IPS DF 6.9 (cell line): ENCODE measurements around the gene LYRM4.

Experiments
- DNase-seq: peaks from one replicate; pipeline ENCODE4 v3.0.0-alpha.2; 2013; ENCODE audit warnings: low read depth, low spot score
- H3K27ac ChIP-seq: one replicate; pipeline ENCODE4 v1.5.1; 2013; ENCODE audit warnings: low read length, control low read depth
- H3K27me3 ChIP-seq: 2 replicates; pipeline ENCODE4 v1.6.1; 2013; ENCODE audit warnings: mild to moderate bottlenecking, low read length; ENCODE audit not compliant: control insufficient read depth, insufficient read depth
- H3K36me3 ChIP-seq: 2 replicates; pipeline ENCODE4 v1.6.1; 2013; ENCODE audit warnings: low read length; ENCODE audit not compliant: control insufficient read depth, insufficient read depth
- H3K4me1 ChIP-seq: 2 replicates; pipeline ENCODE4 v1.6.1; 2013; ENCODE audit warnings: low read length; ENCODE audit not compliant: control insufficient read depth, insufficient read depth
- H3K4me3 ChIP-seq: 2 replicates; pipeline ENCODE4 v1.5.1; 2013; ENCODE audit warnings: mild to moderate bottlenecking, low read length
- H3K9me3 ChIP-seq: 2 replicates; pipeline ENCODE4 v1.6.1; 2013; ENCODE audit warnings: low read length, inconsistent platforms; ENCODE audit not compliant: control insufficient read depth, insufficient read depth
- WGBS: extraction: QIAGEN DNeasy Blood & Tissue Kit; methylation state at CpG from one replicate; pipeline ENCODE4 v1.1.7; 2013; ENCODE audit warnings: mixed read lengths, missing lambda C conversion rate; ENCODE audit not compliant: insufficient read length, insufficient coverage; 5-methylcytosine and 5-hydroxymethylcytosine counted together

LYRM4 gene

DNA sequence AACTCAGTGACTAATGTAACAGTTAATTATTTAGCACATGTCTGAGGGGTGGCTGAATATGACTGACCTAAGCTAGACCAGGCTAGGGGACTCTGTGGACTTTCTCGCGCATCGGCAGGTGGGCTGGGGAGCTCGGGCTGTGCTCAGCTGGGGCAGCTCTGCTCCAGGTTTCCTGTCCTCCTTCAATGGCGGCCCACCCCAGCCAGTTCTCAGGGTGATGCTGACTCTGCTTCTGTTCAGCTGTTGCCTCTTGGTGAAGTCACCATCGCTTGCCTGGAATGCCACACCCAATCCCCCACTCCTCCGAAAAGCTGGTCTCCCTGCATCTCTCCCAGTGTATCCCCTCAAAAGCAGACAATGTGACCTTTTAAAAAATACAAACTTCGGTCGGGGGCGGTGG is 155.6 kb downstream of the LYRM4 start:
- Histone ChIP-seq H3K27ac (no peak overlapping the region), H3K4me1 (no peaks in the 10 kb centered on the region), H3K9me3 (no peaks in the 10 kb centered on the region), H3K4me3 (no peak overlapping the region), H3K36me3 (no peaks in the 10 kb centered on the region), H3K27me3 (no peaks in the 10 kb centered on the region)
- no CpG with 5 or more reads among the region's 10 CpGs for WGBS
- DNase-seq: no peak

- Histone ChIP-seq H3K27me3 (no peaks in the 10 kb centered on the region), H3K4me3 (no peak overlapping the region), H3K4me1 (no peaks in the 10 kb centered on the region), H3K9me3 (no peaks in the 10 kb centered on the region), H3K27ac (no peak overlapping the region), H3K36me3 (no peaks in the 10 kb centered on the region)
- DNase-seq: no peak
- WGBS: no CpG with 5 or more reads among the region's 6 CpGs
Measured at GRCh38 chr6:5104667-5105066, 156.1 kb downstream of the LYRM4 start.

- Histone ChIP-seq H3K27me3 (no peaks in the 10 kb centered on the region), H3K4me1 (no peaks in the 10 kb centered on the region), H3K36me3 (no peaks in the 10 kb centered on the region), H3K27ac (no peak overlapping the region), H3K4me3 (no peak overlapping the region), H3K9me3 (no peaks in the 10 kb centered on the region)
- no CpG with 5 or more reads among the region's 8 CpGs for WGBS
- no peak for DNase-seq
Measured at GRCh38 chr6:5103250-5103649, 157.5 kb downstream of the LYRM4 start.

- no peak for DNase-seq
- H3K27me3 ChIP-seq: no peaks in the 10 kb centered on the region
- H3K27ac ChIP-seq: no peak overlapping the region
- WGBS: no CpG with 5 or more reads among the region's 8 CpGs
- no peaks in the 10 kb centered on the region for H3K4me1 ChIP-seq
- H3K36me3 ChIP-seq: no peaks in the 10 kb centered on the region
- no peaks in the 10 kb centered on the region for H3K9me3 ChIP-seq
- H3K4me3 ChIP-seq: no peak overlapping the region
Measured at GRCh38 chr6:5102267-5102970, 158.3 kb downstream of the LYRM4 start.

DNA sequence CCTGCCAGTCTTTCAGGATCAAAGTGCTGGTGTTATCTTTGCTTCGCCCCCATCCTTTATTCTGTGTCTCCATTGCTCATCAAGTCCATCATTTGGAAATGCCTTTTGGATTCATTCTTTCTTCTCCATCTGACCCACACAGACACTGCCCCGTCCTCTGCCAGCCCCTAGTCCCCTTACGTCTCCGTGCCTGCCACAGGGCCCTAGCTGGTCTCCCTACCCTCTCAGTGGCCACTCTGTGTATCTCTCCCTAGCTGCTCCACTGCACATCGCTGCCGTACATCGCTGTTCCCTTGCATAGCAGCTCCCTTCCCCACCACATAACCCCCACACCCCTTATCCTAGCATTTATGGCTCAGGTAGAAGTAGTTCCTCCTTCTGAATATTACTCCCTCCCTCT is 159.9 kb downstream of the LYRM4 start:
- H3K4me3 ChIP-seq: no peak overlapping the region
- DNase-seq: no peak
- H3K9me3 ChIP-seq: no peaks in the 10 kb centered on the region
- H3K36me3 ChIP-seq: no peaks in the 10 kb centered on the region
- H3K4me1 ChIP-seq: no peaks in the 10 kb centered on the region
- no CpG with 5 or more reads among the region's 7 CpGs for WGBS
- H3K27me3 ChIP-seq: no peaks in the 10 kb centered on the region
- H3K27ac ChIP-seq: no peak overlapping the region

DNA sequence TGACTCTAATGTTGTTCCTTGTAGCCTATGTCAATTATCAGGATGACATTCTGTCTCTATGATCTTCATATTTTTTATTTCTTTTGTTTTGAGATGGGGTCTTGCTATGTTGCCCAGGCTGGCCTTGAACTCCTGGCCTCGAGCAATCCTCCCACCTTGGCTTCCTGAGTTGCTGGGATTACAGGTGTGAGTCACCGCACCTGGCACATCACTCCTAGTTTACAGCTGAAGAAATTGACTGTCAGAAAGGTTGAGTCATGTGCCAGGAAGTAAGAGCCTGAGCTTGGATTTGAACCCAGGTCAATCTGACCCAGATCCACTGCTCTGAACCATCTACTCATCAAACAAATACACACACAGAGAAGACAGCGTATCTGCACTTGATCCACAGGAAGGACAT is 161.2 kb downstream of the LYRM4 start:
- no peaks in the 10 kb centered on the region for H3K27me3 ChIP-seq
- no peak overlapping the region for H3K4me3 ChIP-seq
- no CpG with 5 or more reads among the region's 3 CpGs for WGBS
- H3K27ac ChIP-seq: no peak overlapping the region
- H3K36me3 ChIP-seq: no peaks in the 10 kb centered on the region
- no peak for DNase-seq
- H3K4me1 ChIP-seq: no peaks in the 10 kb centered on the region
- H3K9me3 ChIP-seq: no peaks in the 10 kb centered on the region

- Histone ChIP-seq H3K4me1 (no peaks in the 10 kb centered on the region), H3K4me3 (no peak overlapping the region), H3K27me3 (no peaks in the 10 kb centered on the region), H3K36me3 (no peaks in the 10 kb centered on the region), H3K9me3 (no peaks in the 10 kb centered on the region), H3K27ac (no peak overlapping the region)
- no CpG with 5 or more reads among the region's 14 CpGs for WGBS
- no peak for DNase-seq
Measured at GRCh38 chr6:5098501-5099270, 162.1 kb downstream of the LYRM4 start.

DNA sequence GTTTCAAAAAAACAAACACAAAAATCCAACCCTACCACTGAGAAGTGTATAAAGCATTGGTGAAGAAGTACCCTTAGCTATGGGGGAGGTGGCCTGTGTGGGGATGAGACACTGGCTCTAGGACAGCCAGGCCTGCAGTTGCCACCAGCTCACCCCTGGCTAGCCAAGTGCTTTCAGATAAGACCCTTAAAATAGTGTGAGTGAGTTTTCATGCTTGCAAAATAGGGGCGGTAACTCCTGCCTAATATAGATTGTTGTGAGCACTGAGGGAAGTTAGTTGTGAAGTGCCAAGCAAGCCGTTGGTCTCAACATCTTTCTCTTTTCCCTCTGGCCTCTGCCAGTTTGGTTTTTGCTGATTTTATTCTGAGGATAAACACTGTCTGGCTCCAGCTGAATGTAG is 164.3 kb downstream of the LYRM4 start:
- Histone ChIP-seq H3K9me3 (no peaks in the 10 kb centered on the region), H3K27ac (no peak overlapping the region), H3K36me3 (no peaks in the 10 kb centered on the region), H3K4me3 (no peak overlapping the region), H3K27me3 (no peaks in the 10 kb centered on the region), H3K4me1 (no peaks in the 10 kb centered on the region)
- DNase-seq: no peak
- no CpG with 5 or more reads among the region's 2 CpGs for WGBS

GRCh38 chr6:5095236-5095635 is 165.5 kb downstream of the LYRM4 start:
- DNase-seq: no peak
- H3K4me3 ChIP-seq: no peak overlapping the region
- no peaks in the 10 kb centered on the region for H3K27me3 ChIP-seq
- no peaks in the 10 kb centered on the region for H3K9me3 ChIP-seq
- no CpG with 5 or more reads among the region's 3 CpGs for WGBS
- H3K36me3 ChIP-seq: no peaks in the 10 kb centered on the region
- no peaks in the 10 kb centered on the region for H3K4me1 ChIP-seq
- H3K27ac ChIP-seq: no peak overlapping the region

GRCh38 chr6:5094327-5094726 is 166.4 kb downstream of the LYRM4 start:
- Histone ChIP-seq H3K9me3 (no peaks in the 10 kb centered on the region), H3K36me3 (no peaks in the 10 kb centered on the region), H3K4me1 (no peaks in the 10 kb centered on the region), H3K27me3 (no peaks in the 10 kb centered on the region), H3K27ac (no peak overlapping the region), H3K4me3 (no peak overlapping the region)
- whole genome bisulfite sequencing: no CpG with 5 or more reads among the region's 3 CpGs
- no peak for DNase-seq
